ENCODE results near the gene CLDN10. TPM values are rescaled to one million over a fixed set of nuclear protein-coding genes. Genes with fewer than 3 reads are reported as not detected.

The CLDN10 gene
- total RNA-seq, 1 donor from 2014 or later = not detected

DNA sequence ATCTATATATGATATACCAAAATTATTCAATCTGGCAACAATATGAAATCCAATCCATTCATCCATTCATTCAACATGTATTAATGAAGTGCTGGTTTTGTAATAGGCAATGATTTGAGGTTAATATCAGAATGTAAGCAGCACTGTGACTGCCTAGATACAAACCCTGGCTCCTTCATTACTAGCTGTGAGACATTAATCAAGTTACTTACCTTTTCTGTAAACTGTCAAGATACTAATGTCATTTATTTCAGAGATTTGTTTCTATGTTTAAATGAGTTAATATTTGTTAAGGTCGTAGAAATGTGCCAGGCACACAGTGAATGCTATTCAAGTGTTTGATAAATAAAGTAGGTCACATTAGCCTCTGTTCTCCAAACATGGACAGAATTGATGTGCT, 40.9 kb downstream of the CLDN10 start:
- peaks cover 63% of the 10 kb centered on the region for H3K36me3 Mint-ChIP-seq (ENCODE audit: unreplicated experiment)
- no peak overlapping the region for H3K4me3 Mint-ChIP-seq (ENCODE audit: unreplicated experiment)
- DNase-seq (ENCODE audit: extremely low spot score, unreplicated experiment) = no peak
- H3K4me1 Mint-ChIP-seq (ENCODE audit: unreplicated experiment) = no peaks in the 10 kb centered on the region
- H3K27me3 Mint-ChIP-seq (ENCODE audit: unreplicated experiment) = no peaks in the 10 kb centered on the region
- H3K9me3 Mint-ChIP-seq (ENCODE audit: unreplicated experiment) = no peaks in the 10 kb centered on the region
- TF ChIP-seq CTCF (IDR thresholded peaks at IDR 0.05) = no peak
- H3K27ac Mint-ChIP-seq (ENCODE audit: unreplicated experiment) = no peak overlapping the region

GRCh38 chr13:95596701-95597100, 44.2 kb downstream of the CLDN10 start:
- no peak overlapping the region for H3K4me3 Mint-ChIP-seq (ENCODE audit: unreplicated experiment)
- no peaks in the 10 kb centered on the region for H3K27me3 Mint-ChIP-seq (ENCODE audit: unreplicated experiment)
- no peaks in the 10 kb centered on the region for H3K4me1 Mint-ChIP-seq (ENCODE audit: unreplicated experiment)
- H3K36me3 Mint-ChIP-seq (ENCODE audit: unreplicated experiment) = peaks cover 51% of the 10 kb centered on the region
- no peak overlapping the region for H3K27ac Mint-ChIP-seq (ENCODE audit: unreplicated experiment)
- no peaks in the 10 kb centered on the region for H3K9me3 Mint-ChIP-seq (ENCODE audit: unreplicated experiment)
- no peak for DNase-seq (ENCODE audit: extremely low spot score, unreplicated experiment)
- TF ChIP-seq CTCF (IDR thresholded peaks at IDR 0.05) = no peak

- H3K9me3 Mint-ChIP-seq (ENCODE audit: unreplicated experiment) = no peaks in the 10 kb centered on the region
- no peak overlapping the region for H3K4me3 Mint-ChIP-seq (ENCODE audit: unreplicated experiment)
- no peak for TF ChIP-seq CTCF (IDR thresholded peaks at IDR 0.05)
- no peak overlapping the region for H3K27ac Mint-ChIP-seq (ENCODE audit: unreplicated experiment)
- H3K4me1 Mint-ChIP-seq (ENCODE audit: unreplicated experiment) = peaks cover 7% of the 10 kb centered on the region
- DNase-seq (ENCODE audit: extremely low spot score, unreplicated experiment) = no peak
- peaks cover 62% of the 10 kb centered on the region for H3K36me3 Mint-ChIP-seq (ENCODE audit: unreplicated experiment)
- H3K27me3 Mint-ChIP-seq (ENCODE audit: unreplicated experiment) = no peaks in the 10 kb centered on the region
Observed at GRCh38 chr13:95601216-95601615, 48.7 kb downstream of the CLDN10 start.

GRCh38 chr13:95601906-95602305, 49.4 kb downstream of the CLDN10 start:
- H3K36me3 Mint-ChIP-seq (ENCODE audit: unreplicated experiment) = peaks cover 64% of the 10 kb centered on the region
- H3K27ac Mint-ChIP-seq (ENCODE audit: unreplicated experiment) = no peak overlapping the region
- no peak for TF ChIP-seq CTCF (IDR thresholded peaks at IDR 0.05)
- H3K4me1 Mint-ChIP-seq (ENCODE audit: unreplicated experiment) = peaks cover 7% of the 10 kb centered on the region
- H3K9me3 Mint-ChIP-seq (ENCODE audit: unreplicated experiment) = no peaks in the 10 kb centered on the region
- no peak overlapping the region for H3K4me3 Mint-ChIP-seq (ENCODE audit: unreplicated experiment)
- no peak for DNase-seq (ENCODE audit: extremely low spot score, unreplicated experiment)
- no peaks in the 10 kb centered on the region for H3K27me3 Mint-ChIP-seq (ENCODE audit: unreplicated experiment)

DNA sequence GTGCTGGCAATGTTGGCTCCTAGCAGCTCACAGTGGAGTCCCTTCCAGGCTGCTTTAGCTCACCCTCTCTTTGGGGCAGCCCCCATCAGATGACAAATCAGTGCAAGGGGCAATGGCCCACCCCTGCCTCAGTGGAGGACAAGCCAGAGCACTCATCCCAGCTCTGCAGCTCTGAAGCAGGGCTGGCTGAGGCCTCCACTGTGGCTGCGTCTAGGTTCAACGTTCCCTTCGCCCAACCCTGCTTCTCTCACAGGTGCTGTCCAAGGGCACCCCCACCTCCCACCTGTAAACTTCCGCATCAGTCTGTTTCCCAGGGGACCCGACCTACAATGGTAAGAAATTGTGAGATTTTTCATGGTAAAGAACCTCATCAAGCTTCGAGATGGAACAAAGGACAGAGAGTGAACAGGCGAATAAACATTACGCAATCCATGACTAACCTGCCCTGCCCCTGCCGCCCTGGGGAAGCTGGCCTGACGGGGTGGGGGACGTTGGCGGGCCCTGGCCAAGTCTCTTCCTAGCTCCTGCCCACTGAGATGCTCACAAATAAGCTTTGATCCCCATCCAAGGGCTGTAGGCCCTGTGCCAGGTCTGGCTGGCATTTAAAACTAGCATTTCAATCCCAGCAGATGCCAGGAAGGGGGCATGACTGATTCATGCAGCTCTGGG, 51.5 kb downstream of the CLDN10 start:
- Mint-ChIP-seq H3K27me3 (ENCODE audit: unreplicated experiment) (no peaks in the 10 kb centered on the region), H3K4me1 (ENCODE audit: unreplicated experiment) (peaks cover 22% of the 10 kb centered on the region), H3K27ac (ENCODE audit: unreplicated experiment) (no peak overlapping the region), H3K4me3 (ENCODE audit: unreplicated experiment) (no peak overlapping the region), H3K36me3 (ENCODE audit: unreplicated experiment) (peaks cover 56% of the 10 kb centered on the region), H3K9me3 (ENCODE audit: unreplicated experiment) (no peaks in the 10 kb centered on the region)
- DNase-seq (ENCODE audit: extremely low spot score, unreplicated experiment) = no peak
- no peak for TF ChIP-seq CTCF (IDR thresholded peaks at IDR 0.05)
